BE2C (cell line): ENCODE results near the gene PHF3. TPM values are rescaled to one million over a fixed set of nuclear protein-coding genes. Genes with fewer than 3 reads are reported as not detected.
A peak's percentile ranks its signal among the peaks of the same experiment; 100 is the strongest.

ENCODE experiments used
- DNase-seq: peaks from one replicate; pipeline ENCODE4 v3.0.0-alpha.2; 2020
- H3K27me3 ChIP-seq: fragments of 250-450 bp; sonication (Bioruptor Pico); 2 replicates; pipeline ENCODE4 v1.5.1; 2020; ENCODE audit warnings: mild to moderate bottlenecking
- H3K36me3 ChIP-seq: fragments of 250-450 bp; sonication (Bioruptor Pico); 2 replicates; pipeline ENCODE4 v1.5.1; 2020; ENCODE audit warnings: mild to moderate bottlenecking
- H3K4me1 ChIP-seq: fragments of 250-450 bp; sonication (Bioruptor Pico); 2 replicates; pipeline ENCODE4 v1.5.1; 2020
- H3K4me3 ChIP-seq: 2 replicates; pipeline ENCODE4 v1.5.1; 2011; ENCODE audit warnings: low read depth, low read length
- H3K9me3 ChIP-seq: fragments of 250-450 bp; sonication (Bioruptor Pico); 2 replicates; pipeline ENCODE4 v1.5.1; 2020
- polyA plus RNA-seq: library from polyadenylated mRNA; unstranded; fragments of >200 nt; gene quantifications from one replicate; pipeline ENCODE4 v1.2.1, GENCODE V29; 2012; ENCODE audit warnings: low read depth, missing spikeins; ENCODE audit not compliant: insufficient read length, insufficient read depth
- TF ChIP-seq, protein P1 (sequence below): IDR thresholded peaks from 2 replicates; pipeline ENCODE4 v1.5.1; 2012; ENCODE audit warnings: mild to moderate bottlenecking, low read depth, low read length

Gene PHF3, protein sequence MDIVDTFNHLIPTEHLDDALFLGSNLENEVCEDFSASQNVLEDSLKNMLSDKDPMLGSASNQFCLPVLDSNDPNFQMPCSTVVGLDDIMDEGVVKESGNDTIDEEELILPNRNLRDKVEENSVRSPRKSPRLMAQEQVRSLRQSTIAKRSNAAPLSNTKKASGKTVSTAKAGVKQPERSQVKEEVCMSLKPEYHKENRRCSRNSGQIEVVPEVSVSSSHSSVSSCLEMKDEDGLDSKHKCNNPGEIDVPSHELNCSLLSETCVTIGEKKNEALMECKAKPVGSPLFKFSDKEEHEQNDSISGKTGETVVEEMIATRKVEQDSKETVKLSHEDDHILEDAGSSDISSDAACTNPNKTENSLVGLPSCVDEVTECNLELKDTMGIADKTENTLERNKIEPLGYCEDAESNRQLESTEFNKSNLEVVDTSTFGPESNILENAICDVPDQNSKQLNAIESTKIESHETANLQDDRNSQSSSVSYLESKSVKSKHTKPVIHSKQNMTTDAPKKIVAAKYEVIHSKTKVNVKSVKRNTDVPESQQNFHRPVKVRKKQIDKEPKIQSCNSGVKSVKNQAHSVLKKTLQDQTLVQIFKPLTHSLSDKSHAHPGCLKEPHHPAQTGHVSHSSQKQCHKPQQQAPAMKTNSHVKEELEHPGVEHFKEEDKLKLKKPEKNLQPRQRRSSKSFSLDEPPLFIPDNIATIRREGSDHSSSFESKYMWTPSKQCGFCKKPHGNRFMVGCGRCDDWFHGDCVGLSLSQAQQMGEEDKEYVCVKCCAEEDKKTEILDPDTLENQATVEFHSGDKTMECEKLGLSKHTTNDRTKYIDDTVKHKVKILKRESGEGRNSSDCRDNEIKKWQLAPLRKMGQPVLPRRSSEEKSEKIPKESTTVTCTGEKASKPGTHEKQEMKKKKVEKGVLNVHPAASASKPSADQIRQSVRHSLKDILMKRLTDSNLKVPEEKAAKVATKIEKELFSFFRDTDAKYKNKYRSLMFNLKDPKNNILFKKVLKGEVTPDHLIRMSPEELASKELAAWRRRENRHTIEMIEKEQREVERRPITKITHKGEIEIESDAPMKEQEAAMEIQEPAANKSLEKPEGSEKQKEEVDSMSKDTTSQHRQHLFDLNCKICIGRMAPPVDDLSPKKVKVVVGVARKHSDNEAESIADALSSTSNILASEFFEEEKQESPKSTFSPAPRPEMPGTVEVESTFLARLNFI (N-terminal part only)
- 11.3 TPM for polyA plus RNA-seq

DNA sequence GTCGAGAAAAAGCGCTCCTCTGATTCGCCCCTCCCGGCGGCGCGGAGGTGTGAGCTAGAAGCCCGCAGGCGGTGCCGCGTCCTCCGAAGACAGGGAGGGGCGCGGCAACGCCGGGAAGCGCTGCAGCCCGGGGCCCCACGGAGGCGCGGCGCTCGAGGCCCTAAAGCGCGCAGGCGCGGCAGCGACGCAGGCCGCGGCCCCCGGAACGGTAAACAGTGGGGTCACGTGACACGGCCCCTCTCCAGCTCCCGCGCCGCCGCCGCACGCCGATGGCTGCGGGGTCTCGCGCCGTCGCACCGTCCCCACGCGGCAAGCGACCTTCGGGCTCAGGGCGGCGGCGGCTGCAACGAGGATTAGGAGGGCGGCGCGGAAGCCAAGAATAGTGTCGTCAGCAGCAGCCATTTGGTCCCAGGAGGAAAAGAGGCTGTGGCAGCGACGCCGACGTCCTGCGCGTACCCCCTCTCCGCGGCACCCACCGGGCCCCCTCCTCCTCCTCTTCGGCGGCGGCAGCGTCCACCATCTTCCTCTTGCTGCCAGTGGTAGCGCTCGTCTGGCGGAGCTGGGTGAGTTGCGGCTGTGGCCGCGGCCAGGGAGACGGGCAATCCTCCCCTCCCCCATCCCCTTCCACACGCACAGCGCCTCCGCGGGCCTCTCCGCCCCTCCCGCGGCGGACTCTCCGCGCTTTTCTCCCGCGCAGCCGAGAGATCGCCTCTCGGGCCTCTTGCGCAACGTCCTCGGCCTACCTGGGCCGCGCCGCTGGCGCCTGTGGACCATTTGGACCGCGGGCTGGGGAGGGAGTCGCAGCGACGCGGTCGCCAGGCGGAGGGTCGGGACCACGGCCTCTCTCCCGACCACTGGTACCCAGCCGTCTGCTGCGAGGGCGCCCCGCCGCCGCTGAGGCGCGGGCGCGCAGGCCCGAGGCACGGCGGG, at the start of gene PHF3:
Gene PHF3, plus strand, starts transcription at position 215 of the 930 bp plus-strand sequence. CDS start 10,750 bp downstream, outside the sequence.
- TF ChIP-seq, protein P1, sequence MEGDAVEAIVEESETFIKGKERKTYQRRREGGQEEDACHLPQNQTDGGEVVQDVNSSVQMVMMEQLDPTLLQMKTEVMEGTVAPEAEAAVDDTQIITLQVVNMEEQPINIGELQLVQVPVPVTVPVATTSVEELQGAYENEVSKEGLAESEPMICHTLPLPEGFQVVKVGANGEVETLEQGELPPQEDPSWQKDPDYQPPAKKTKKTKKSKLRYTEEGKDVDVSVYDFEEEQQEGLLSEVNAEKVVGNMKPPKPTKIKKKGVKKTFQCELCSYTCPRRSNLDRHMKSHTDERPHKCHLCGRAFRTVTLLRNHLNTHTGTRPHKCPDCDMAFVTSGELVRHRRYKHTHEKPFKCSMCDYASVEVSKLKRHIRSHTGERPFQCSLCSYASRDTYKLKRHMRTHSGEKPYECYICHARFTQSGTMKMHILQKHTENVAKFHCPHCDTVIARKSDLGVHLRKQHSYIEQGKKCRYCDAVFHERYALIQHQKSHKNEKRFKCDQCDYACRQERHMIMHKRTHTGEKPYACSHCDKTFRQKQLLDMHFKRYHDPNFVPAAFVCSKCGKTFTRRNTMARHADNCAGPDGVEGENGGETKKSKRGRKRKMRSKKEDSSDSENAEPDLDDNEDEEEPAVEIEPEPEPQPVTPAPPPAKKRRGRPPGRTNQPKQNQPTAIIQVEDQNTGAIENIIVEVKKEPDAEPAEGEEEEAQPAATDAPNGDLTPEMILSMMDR = peak; percentile 31
- Histone ChIP-seq H3K4me1 (peaks cover 15% of the 10 kb centered on the region), H3K27me3 (no peaks in the 10 kb centered on the region), H3K36me3 (no peaks in the 10 kb centered on the region), H3K4me3 (peak within 1 kb of the TSS; percentile 91), H3K9me3 (no peaks in the 10 kb centered on the region)
- peak; percentile 94 for DNase-seq

DNA sequence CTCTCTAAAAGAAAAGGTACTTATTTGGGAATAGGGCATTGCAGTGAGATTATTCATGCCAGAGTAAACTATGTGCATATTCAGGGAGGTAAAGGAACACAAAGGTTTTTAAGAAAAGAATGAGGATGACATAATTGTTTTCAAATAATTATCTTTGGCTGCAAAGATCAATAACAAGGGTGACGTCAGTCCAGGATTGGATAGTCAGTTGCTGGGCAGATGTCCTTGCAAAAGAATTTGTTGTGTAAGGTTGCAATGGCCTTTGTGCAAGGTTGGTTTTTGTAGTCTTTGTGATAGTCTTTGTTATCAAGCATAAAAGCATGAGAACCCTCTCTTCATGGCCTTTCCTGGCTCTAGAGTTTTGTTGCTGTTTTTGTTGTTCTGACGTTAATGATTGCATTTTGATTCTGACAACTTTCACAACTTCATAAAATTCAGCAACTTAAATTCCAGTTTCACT, 45.6 kb upstream of the PHF3 start:
- no peak for DNase-seq
- no peak overlapping the region for H3K4me3 ChIP-seq

DNA sequence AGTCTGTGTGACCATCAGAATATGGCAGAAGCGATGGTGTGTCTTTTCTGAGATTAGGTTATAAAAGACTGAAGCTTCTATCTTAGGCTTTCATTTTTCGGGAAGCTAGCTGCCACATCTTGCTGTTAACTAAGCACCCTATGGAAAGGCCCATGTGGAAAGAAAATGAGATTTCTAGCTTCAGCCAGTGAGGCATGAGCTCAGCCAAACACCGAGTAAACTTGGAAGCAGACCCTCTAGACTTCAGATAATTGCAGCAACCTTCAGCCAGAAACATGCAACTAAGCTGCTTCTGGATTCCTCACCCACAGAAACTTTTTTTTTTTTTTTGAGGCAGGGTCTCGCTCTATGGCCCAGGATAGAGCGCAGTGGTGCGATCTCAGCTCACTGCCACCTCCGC, 42.7 kb upstream of the PHF3 start:
- Histone ChIP-seq H3K27me3 (no peaks in the 10 kb centered on the region), H3K4me1 (peaks cover 2% of the 10 kb centered on the region; the same call in 1 of the 2 replicates), H3K36me3 (no peaks in the 10 kb centered on the region), H3K9me3 (no peaks in the 10 kb centered on the region), H3K4me3 (no peak overlapping the region)
- TF ChIP-seq, protein P1 = no peak
- no peak for DNase-seq

More for the DNA sequence above, 45.6 kb upstream of the PHF3 start:
- Histone ChIP-seq H3K27me3 (no peaks in the 10 kb centered on the region), H3K4me1 (no peaks in the 10 kb centered on the region), H3K9me3 (no peaks in the 10 kb centered on the region), H3K36me3 (no peaks in the 10 kb centered on the region)
- TF ChIP-seq, protein P1 = no peak

- H3K9me3 ChIP-seq = no peaks in the 10 kb centered on the region
- TF ChIP-seq, protein P1 = no peak
- DNase-seq = no peak
- no peaks in the 10 kb centered on the region for H3K36me3 ChIP-seq
- peaks cover 2% of the 10 kb centered on the region; the same call in 1 of the 2 replicates for H3K4me1 ChIP-seq
- peak overlapping the region; percentile 95 for H3K4me3 ChIP-seq
- H3K27me3 ChIP-seq = no peaks in the 10 kb centered on the region
These were observed 38.2 kb upstream of the PHF3 start for GRCh38 chr6:63597141-63598048.
